Measurements from ENCODE around the gene STX19. TPM values are rescaled to one million over a fixed set of nuclear protein-coding genes. Genes with fewer than 3 reads are reported as not detected.
"Not testable (repeated sequence)": the region's sequence is repeated elsewhere in the genome, so short reads cannot be mapped to it uniquely, and the experiment has no call there.

The STX19 gene, protein sequence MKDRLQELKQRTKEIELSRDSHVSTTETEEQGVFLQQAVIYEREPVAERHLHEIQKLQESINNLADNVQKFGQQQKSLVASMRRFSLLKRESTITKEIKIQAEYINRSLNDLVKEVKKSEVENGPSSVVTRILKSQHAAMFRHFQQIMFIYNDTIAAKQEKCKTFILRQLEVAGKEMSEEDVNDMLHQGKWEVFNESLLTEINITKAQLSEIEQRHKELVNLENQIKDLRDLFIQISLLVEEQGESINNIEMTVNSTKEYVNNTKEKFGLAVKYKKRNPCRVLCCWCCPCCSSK
- total RNA-seq = 4.7 TPM

DNA sequence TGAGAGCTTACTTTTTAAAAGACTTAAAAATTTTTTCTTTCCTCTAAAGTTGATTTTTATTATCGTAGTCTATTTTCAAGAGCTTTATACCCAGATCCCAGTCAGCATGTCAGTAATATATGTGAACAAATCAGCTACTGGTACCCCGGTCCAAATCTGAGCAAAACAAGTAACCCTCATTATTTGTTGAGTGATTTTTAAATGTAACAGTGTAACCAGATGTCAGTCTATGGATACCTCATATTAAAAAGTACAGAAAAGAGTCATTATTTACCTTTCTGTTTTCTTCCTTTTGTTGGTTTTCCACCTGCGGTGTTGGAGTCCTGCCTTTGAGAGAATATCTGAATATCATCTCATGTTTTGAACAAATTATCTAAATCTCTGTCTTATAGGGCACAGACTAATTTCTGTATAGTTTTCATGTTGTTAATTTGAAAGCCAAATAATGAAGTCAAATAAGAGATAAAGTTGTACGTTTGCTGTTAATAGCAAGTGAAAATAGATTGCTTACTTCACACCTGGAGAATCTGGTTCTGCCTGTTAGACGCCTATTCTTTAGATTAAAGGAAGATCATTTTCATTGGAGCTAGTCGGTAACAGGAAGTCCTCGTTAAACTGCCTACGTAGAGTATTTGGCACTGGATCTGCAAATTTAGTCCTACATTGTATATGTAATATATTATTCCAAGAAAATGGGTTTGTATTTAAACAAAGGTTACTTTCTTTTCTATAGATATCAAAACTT lies at the start of gene STX19:
STX19 (minus strand) TSS at position 505 of the 745 bp plus-strand sequence. CDS start 13,328 bp downstream, outside the sequence.
- DNase-seq (ENCODE audit: low spot score) = peak; percentile 42

DNA sequence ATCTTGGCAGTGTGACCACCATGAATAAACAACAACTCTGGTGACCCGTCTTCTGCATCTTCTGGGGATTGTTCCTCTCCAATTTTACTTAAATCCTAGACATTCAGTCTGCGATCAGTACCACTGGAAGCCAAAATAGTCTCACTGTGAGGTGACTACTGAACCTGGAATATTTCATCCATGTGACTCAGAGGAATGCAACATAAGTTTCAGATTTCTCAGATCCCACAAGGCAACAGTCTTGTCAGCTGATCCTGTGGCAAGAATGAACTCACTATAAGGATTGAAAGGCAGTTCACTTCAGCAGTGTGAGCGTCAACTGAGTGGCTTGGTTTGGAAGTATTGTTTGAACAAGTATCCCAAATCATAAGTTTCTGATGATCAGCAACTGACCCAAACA lies 47.7 kb upstream of the STX19 start:
- DNase-seq (ENCODE audit: low spot score) = no peak

DNA sequence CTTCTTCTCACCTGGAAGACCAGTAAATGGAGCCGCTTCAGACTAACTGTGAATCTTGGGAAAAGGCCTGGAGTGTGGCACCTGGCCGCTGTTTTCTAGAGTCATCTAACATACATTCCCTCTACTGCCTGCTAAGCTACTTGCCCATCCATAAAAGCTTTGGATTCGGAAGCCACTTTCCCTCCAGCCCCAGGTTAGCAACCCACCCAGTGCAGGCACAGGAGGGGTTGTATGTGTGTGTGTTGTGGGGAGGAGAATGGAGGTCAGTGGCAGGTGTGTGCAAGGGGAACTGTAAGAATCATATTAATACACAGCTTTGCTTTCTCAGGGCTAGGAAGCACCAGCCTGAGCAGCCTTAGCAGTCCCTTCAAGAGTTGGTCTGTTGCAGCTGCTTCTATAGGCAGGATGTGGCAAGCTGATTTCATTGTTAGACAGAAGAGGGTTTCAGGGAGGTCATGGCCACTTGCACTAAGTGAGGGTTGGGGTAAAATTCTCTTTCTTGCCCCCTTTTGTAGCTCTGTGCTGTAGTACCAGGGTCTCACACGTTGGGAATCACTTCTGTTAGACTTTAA lies 43.4 kb upstream of the STX19 start:
- no peak for DNase-seq (ENCODE audit: low spot score)

DNA sequence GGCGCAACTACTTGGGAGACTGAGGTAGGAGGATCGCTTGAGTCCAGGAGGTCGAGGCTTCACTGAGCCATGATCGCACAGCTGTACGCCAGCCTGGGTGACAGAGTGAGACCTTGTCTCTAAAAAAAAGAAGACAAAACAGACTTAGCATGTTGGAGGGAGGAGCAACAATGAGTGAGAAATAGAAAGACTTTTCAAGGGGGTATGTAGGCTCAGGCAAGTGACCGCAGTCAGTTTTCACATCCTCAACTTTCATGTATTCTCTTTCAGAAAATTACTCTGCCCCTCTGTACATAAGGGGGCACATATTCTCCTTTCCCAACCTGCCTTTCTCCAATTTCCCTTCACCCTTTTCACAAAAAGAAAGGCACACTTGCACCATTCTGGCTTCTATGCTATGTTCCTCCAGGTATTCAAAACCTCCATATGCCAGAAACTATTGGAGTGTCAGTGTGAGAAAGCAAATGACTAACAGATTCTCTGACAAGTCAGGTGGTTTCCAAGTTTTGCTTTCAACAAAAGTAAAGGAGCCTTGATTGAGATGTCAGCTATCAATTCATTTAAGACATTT lies 42.0 kb upstream of the STX19 start:
- no peak for DNase-seq (ENCODE audit: low spot score)

GRCh38 chr3:94069194-94069813 lies 40.9 kb upstream of the STX19 start:
- DNase-seq (ENCODE audit: low spot score) = no peak

- no peak for DNase-seq (ENCODE audit: low spot score)
Observed at GRCh38 chr3:94066506-94067500, 38.4 kb upstream of the STX19 start.

DNA sequence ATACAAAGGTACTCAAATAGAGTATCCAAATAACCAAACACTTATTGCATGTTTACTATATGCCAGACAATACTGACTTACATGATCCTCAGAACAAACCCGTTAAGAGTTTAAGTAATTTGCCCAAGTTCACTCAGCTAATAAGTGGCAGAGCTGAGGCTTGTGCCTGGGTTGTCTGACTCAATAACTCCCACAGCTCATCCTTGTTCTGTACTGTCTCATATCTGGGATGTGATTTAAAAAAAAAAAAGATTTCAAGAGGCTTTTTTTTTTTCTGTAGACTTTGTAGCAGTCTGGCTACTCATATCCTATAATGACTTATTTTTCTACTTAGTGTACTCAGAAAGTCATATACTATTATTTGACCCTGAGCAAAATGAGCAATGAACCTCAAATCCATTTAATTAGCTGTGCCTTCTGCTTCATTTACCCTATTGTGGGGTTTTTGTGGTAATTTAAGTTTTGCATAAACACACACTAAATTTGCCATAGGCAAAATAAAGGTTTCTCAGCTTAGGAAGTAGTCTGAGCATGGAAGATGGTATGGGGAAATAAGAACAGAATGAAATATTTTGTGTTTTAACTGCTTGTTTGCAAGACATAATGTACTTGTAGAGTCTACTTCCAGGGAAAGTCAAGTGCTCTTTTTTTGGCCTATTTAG lies 37.6 kb upstream of the STX19 start:
- no peak for DNase-seq (ENCODE audit: low spot score)

DNA sequence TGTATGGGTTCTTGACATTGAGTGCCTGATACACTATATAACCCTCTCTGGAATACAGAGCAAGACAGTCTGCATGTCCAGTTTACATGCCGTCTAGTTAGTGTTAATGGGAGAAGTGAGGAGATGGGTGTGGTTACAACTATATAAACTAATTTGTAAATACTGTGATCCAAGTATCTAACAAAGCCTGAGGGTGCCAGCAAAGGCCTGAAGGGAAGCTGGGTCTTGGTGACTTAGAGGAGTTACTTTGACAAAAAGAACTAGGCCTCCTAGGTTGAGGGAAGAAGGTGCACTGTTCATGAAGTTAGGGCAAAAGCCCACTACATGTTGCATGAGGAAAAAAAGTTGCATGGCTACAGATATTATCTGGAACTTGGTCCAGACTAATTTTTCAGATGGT lies 36.7 kb upstream of the STX19 start:
- no peak for DNase-seq (ENCODE audit: low spot score)

DNA sequence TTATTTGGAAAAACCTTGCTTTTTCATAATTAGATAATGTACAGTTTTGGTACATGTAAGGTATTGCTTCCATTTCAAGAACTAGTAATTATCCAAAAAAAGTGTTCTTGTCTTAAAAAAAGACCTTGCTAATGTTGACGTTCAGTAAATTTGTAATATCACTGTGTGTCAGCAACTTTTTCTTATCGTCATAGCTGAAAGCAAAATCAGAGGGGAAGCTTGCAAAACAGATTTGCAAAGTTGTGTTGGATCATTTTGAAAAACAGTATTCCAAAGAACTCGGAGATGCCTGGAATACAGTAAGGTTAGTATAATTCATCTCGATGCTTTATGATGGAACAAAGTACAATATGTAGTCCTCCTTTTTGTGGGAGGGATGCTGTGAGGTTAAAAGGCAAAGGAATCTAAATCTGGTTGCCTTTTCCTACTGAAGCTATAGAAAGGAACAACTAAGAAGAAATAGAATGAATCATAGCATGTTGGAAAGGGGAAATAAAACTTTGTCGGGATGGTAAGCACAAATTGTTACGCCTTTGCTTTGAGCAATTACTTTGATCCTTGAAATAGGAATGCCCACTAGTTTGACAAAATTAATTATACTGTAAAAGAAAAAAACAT lies 36.0 kb upstream of the STX19 start:
- no peak for DNase-seq (ENCODE audit: low spot score)

DNA sequence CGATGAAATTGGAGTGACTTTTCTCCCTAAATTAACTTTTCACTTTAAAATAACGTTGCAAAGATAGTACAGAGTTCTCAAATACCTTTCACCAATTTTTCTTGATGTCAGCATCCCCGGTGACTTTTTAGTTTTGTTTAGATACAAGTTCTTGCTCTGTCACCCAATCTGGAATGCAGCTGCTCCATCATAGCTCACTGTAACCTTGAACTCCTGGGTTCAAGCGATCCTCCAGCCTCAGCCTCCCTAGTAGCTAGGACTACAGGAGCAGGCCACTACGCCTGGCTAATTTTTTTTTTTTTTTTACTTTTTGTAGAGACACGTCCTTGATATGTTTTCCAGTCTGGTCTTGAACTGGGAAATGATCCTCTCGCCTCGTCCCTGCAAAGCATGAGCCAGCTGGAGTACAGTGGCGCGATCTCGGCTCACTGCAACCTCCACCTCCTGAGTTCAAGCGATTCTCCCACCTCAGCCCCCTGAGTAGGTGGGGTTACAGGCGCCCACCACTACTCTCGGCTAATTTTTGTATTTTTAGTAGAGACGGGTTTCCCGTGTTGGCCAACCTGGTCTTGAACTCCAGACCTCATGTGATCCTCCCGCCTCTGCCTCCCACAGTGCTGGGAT lies 35.2 kb upstream of the STX19 start:
- no peak for DNase-seq (ENCODE audit: low spot score)

GRCh38 chr3:94062513-94063404 lies 34.4 kb upstream of the STX19 start, which contains the start of the genes DHFR2 and NSUN3:
TSS of gene DHFR2 (minus strand) at chr3:94062916. CDS start at chr3:94061511, 1,405 bp downstream.
TSS of gene NSUN3 (plus strand) at chr3:94063061. CDS start at chr3:94063127, 66 bp downstream.
- peak; percentile 95 for DNase-seq (ENCODE audit: low spot score)

DNA sequence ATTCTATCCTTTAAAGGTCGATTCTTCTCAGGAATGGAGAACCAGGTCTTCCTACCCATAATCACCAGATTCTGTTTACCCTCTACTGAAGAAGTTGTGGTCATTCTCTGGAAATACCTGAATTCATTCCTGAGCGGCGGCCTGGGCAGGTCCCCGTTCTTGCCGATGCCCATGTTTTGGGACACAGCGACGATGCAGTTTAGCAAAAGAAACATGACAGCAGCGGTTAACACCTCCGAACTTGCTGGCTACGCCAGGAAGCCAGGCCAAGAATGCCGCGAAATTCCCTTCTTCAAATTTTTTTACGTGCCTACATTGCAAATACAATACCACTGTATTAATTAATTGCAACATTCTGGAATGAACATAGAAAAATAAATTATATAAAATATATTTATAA lies 32.9 kb upstream of the STX19 start:
- DNase-seq (ENCODE audit: low spot score) = no peak

DNA sequence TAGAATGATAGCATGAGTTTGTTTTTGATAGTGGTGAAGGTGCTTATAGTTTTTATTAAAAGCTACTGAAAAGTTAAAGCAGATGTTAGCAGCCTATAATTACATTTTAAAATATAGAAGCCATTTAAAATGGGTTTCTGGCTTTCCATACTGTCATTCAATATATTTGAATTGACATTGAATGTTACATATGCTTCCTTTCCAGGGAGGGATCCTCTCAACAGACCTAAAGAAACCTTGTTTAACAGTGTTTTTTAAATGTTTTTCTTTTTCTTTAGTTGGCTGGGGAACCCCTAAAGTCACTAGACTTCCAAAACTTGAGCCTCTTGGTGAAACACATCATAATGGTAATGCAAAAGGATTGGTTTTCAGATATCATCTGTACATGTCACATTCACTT lies 22.1 kb upstream of the STX19 start:
- no peak for DNase-seq (ENCODE audit: low spot score)

GRCh38 chr3:94049267-94049666 lies 20.9 kb upstream of the STX19 start:
- no peak for DNase-seq (ENCODE audit: low spot score)

DNA sequence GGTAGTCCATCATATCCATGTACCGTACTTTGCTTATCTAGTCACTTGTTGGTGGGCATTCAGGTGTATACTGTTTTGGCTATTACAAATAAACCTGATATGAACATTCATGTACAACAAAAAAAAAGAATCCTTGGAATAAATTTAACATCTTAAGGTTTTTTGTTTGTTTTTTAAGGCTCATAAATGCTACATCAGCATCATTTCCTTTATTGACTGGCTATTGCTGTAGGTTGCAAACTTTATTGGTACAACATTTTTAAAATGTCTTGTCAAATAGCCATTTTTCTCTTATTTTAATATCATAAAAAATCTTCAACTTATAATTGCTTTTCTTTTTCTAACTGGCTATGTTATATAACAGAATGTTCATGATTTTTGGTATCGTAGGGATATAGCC lies 18.1 kb upstream of the STX19 start:
- DNase-seq (ENCODE audit: low spot score) = no peak

DNA sequence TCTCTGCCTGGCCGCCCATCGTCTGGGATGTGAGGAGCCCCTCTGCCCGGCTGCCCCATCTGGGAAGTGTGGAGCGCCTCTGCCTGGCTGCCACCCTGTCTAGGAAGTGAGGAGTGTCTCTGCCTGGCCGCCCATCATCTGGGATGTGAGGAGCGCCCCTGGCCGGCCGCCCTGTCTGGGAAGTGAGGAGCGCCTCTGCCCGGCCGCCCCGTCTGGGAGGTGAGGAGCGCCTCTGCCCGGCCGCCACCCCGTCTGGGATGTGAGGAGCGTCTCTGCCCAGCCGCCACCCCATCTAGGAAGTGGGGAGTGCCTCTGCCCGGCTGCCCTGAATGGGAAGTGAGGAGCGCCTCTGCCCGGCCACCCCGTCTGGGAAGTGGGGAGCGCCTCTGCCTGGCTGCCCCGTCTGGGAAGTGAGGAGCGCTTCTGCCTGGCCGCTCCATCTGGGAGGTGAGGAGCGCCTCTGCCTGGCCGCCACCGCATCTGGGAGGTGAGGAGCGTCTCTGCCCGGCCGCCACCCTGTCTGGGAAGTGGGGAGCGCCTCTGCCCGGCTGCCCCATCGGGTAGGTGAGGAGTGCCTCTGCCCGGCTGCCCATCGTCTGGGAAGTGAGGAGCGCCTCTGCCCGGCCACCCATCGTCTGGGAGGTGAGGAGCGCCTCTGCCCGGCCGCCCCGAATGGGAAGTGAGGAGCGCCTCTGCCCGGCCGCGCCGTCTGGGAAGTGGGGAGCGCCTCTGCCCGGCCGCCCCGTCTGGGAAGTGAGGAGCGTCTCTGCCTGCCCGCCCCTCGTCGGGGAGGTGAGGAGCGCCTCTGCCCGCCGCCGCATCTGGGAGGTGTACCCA lies 15.9 kb upstream of the STX19 start:
- not testable (repeated sequence) for DNase-seq (ENCODE audit: low spot score)

- no peak for DNase-seq (ENCODE audit: low spot score)
Observed at GRCh38 chr3:94043285-94043684, 14.9 kb upstream of the STX19 start.

All from mucosa of gallbladder (tissue), 1 donor.